T-helper 2 cell treated with Interferon-gamma antibody and Interleukin-4, amounts not matched to agents 5 μg/mL and 100 μg/mL, for 36 hours (primary cell): ENCODE data around the gene WBP2NL.

Experiments used
- DNase-seq: peaks from one replicate; pipeline ENCODE4 v3.0.0; 2021; ENCODE audit warnings: low spot score
- H3K27ac Mint-ChIP-seq: one replicate; pipeline ENCODE4 v1.8.0; 2021; ENCODE audit warnings: mild to moderate bottlenecking, mixed read lengths
- H3K27me3 Mint-ChIP-seq: one replicate; pipeline ENCODE4 v1.8.0; 2021; ENCODE audit warnings: low read depth, mixed read lengths
- H3K36me3 Mint-ChIP-seq: one replicate; pipeline ENCODE4 v1.8.0; 2021; ENCODE audit warnings: low read depth, mixed read lengths
- H3K4me1 Mint-ChIP-seq: one replicate; pipeline ENCODE4 v1.8.0; 2021; ENCODE audit warnings: low read depth, mixed read lengths
- H3K4me3 Mint-ChIP-seq: one replicate; pipeline ENCODE4 v1.8.0; 2022; ENCODE audit warnings: mild to moderate bottlenecking, moderate library complexity, mixed read lengths
- H3K9me3 Mint-ChIP-seq: one replicate; pipeline ENCODE4 v1.8.0; 2021; ENCODE audit warnings: mixed read lengths

WBP2NL gene

GRCh38 chr22:42076764-42077485, 78.3 kb downstream of the WBP2NL start:
- Mint-ChIP-seq H3K4me1 (peaks cover 34% of the 10 kb centered on the region), H3K27me3 (no peaks in the 10 kb centered on the region), H3K36me3 (peaks cover 9% of the 10 kb centered on the region), H3K4me3 (no peak overlapping the region), H3K9me3 (no peaks in the 10 kb centered on the region), H3K27ac (no peak overlapping the region)
- no peak for DNase-seq

GRCh38 chr22:42077486-42078125, 79.0 kb downstream of the WBP2NL start:
- no peaks in the 10 kb centered on the region for H3K27me3 Mint-ChIP-seq
- H3K27ac Mint-ChIP-seq = no peak overlapping the region
- no peaks in the 10 kb centered on the region for H3K9me3 Mint-ChIP-seq
- peaks cover 30% of the 10 kb centered on the region for H3K4me1 Mint-ChIP-seq
- peak overlapping the region; percentile 21 for H3K4me3 Mint-ChIP-seq
- H3K36me3 Mint-ChIP-seq = peaks cover 12% of the 10 kb centered on the region
- no peak for DNase-seq
